Kidney (tissue), 14 donors: ENCODE measurements around the gene LZIC. TPM values are rescaled to one million over a fixed set of nuclear protein-coding genes. Genes with fewer than 3 reads are reported as not detected.
A peak's percentile ranks its signal among the peaks of the same experiment; 100 is the strongest.

Experiments used
- DNase-seq, 5 donors: peaks; one replicate each; pipeline ENCODE4 v3.0.0-alpha.2; 2013 to 2020
- FAIRE-seq: peaks from 2 replicates; lab custom pipeline; 2012; peaks lifted over from hg19 to GRCh38; lab: Jason Lieb, UNC
- H3K27ac ChIP-seq, 2 donors: one replicate each; pipeline ENCODE4 v1.7.0; 2013; ENCODE audit warnings: low read depth in 2 of 2, low read length in 2 of 2, inconsistent platforms in 1 of 2
- H3K27me3 ChIP-seq: one replicate; pipeline ENCODE4 v1.7.1; 2013; ENCODE audit warnings: low read length, inconsistent platforms; ENCODE audit not compliant: control insufficient read depth, insufficient read depth
- H3K36me3 ChIP-seq, 3 donors: one replicate each; pipeline versions ENCODE4 v1.7.0 to v1.7.1; 2013; ENCODE audit warnings: low read length in 3 of 3, control low read depth in 1 of 3, inconsistent platforms in 1 of 3; ENCODE audit not compliant: insufficient read depth in 3 of 3, control insufficient read depth in 2 of 3
- H3K4me1 ChIP-seq, 3 donors: one replicate each; pipeline versions ENCODE4 v1.7.0 to v1.7.1; 2013; ENCODE audit warnings: low read length in 3 of 3, inconsistent platforms in 1 of 3, low read depth in 1 of 3; ENCODE audit not compliant: control insufficient read depth in 2 of 3, insufficient read depth in 2 of 3
- H3K4me3 ChIP-seq, 3 donors: one replicate each; pipeline versions ENCODE4 v1.7.0 to v1.8.1; 2013; ENCODE audit warnings: low read length in 3 of 3, control low read depth in 1 of 3, inconsistent platforms in 1 of 3
- H3K9ac ChIP-seq, 3 donors: one replicate each; pipeline versions ENCODE4 v1.7.0 to v1.7.1; 2013; ENCODE audit warnings: low read length in 3 of 3, control low read depth in 1 of 3, inconsistent platforms in 1 of 3
- H3K9me3 ChIP-seq, 3 donors: one replicate each; pipeline versions ENCODE4 v1.7.0 to v1.7.1; 2013; ENCODE audit warnings: low read length in 3 of 3, control low read depth in 1 of 3, inconsistent platforms in 1 of 3; ENCODE audit not compliant: control insufficient read depth in 2 of 3, insufficient read depth in 1 of 3
- intact Hi-C: fragments of 100-400 bp; cut with DNase I; formaldehyde crosslinking; loops from one replicate; pipeline ENCODE4 v1.11.1; 2022
- polyA plus RNA-seq: library from polyadenylated mRNA; stranded (reverse); fragments of 350-450 nt; fragmentation: Illumina TruSeq; extraction: RNeasy Lipid Tissue Mini Kit (QIAGEN cat#74804); gene quantifications from one replicate; pipeline ENCODE4 v1.2.3, GENCODE V29; 2014; ENCODE audit warnings: low read depth, low replicate concordance; ENCODE audit not compliant: insufficient read depth
- total RNA-seq: library from RNA; stranded (reverse); fragmentation: NEBNext Ultra II Directional; extraction: Animal tissue kit (Norgen Biotek cat#: 25700); gene quantifications from one replicate; pipeline ENCODE4 v1.2.1, GENCODE V29; 2021
- TF ChIP-seq, protein P1 (sequence below): IDR thresholded peaks from 3 replicates; pipeline ENCODE4 v1.5.1; 2012; ENCODE audit warnings: mild to moderate bottlenecking, moderate library complexity, borderline replicate concordance; ENCODE audit not compliant: insufficient read depth; ENCODE audit errors: extremely low read depth
- donor health status: control.
- donor health status: control.
- donor health status: control.
- donor health status: control.
- donor health status: control.
- donor health status: DM: yes; HTN: yes; CAD: no.
- donor health status: Normal renal cell carcinoma (clear cell type).

The LZIC gene
- total and polyA plus RNA-seq, 2 donors from 2014 or later = 22.3 to 27.0 TPM

DNA sequence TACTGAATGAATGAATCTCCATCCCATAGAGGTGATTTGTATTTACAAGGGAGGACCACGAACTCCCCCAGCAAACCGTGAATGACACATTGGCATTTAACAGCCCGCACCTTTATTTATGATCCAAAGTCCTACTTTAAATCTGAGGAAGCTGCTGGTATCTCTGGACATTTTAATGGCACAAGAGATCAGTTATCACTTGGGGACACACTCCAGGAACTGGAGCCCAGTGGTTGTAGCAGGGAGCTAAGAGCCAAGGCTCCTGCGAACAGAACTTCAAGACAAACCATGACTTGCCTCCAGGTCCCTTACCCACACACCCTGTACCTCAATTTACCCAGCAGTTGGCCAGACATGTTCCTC is 34.3 kb downstream of the LZIC start:
- TF ChIP-seq, protein P1, sequence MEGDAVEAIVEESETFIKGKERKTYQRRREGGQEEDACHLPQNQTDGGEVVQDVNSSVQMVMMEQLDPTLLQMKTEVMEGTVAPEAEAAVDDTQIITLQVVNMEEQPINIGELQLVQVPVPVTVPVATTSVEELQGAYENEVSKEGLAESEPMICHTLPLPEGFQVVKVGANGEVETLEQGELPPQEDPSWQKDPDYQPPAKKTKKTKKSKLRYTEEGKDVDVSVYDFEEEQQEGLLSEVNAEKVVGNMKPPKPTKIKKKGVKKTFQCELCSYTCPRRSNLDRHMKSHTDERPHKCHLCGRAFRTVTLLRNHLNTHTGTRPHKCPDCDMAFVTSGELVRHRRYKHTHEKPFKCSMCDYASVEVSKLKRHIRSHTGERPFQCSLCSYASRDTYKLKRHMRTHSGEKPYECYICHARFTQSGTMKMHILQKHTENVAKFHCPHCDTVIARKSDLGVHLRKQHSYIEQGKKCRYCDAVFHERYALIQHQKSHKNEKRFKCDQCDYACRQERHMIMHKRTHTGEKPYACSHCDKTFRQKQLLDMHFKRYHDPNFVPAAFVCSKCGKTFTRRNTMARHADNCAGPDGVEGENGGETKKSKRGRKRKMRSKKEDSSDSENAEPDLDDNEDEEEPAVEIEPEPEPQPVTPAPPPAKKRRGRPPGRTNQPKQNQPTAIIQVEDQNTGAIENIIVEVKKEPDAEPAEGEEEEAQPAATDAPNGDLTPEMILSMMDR = no peak
- intact Hi-C loops = no loop called here
- H3K27me3 ChIP-seq = no peaks in the 10 kb centered on the region
- FAIRE-seq (no peak), DNase-seq (peak in 3 of 5 donors; percentile 18 to 38 (median 37))
- H3K36me3 ChIP-seq = no peaks in the 10 kb centered on the region
- H3K9ac ChIP-seq = peak overlapping the region in 1 of 3 donors; percentile 73
- H3K4me3 ChIP-seq = peak overlapping the region; percentile 30 to 84 (median 65)
- H3K9me3 ChIP-seq = no peaks in the 10 kb centered on the region
- no peak overlapping the region for H3K27ac ChIP-seq
- H3K4me1 ChIP-seq = peaks cover 0 to 9% (median 8%) of the 10 kb centered on the region in 3 donors

DNA sequence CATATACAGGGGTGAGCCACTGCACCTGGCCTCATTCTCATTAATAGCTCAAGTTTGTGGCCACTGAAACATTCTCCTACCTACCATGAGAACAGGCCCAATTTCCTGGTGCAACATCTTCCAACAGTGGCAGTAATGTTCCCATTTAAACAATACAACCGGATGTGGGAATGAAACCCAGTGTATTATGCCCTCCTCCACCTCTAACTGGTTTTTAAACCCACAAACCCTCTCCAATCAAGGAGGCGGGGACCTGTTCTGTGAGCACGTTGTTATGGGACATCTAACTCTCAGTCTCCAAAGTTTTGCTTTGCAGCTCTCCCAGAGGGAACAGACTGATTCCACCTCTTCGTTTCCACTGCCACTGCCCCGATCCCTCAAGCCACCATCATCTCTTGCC is 35.8 kb downstream of the LZIC start:
- no peaks in the 10 kb centered on the region for H3K27me3 ChIP-seq
- TF ChIP-seq, protein P1 = no peak
- no peak overlapping the region for H3K4me3 ChIP-seq
- FAIRE-seq (no peak), DNase-seq (no peak)
- no peaks in the 10 kb centered on the region for H3K36me3 ChIP-seq
- no peak overlapping the region for H3K9ac ChIP-seq
- peaks cover 0 to 9% (median 8%) of the 10 kb centered on the region in 3 donors for H3K4me1 ChIP-seq
- H3K9me3 ChIP-seq = no peaks in the 10 kb centered on the region
- H3K27ac ChIP-seq = no peak overlapping the region
- intact Hi-C loops = no loop called here

DNA sequence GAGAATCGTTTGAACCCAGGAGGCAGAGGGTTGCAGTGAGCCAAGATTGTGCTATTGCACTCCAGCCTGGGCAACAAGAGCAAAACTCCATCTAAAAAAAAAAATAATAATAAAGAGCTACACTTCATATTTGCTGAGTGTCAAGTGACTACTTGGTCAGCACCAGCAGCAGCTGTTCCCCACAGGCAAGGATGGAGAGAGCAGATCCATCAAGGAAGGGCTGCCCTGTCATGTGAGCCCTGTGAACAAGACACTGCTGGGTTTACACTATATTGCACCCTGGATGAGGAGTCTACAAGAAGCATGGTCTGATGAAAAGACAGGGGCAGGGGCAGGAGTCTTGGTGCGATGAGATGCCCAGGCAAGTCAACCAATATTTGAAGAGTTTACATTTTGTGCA is 36.7 kb downstream of the LZIC start:
- Histone ChIP-seq H3K9ac (no peak overlapping the region), H3K4me1 (peaks cover 0 to 19% (median 13%) of the 10 kb centered on the region in 3 donors), H3K27ac (no peak overlapping the region), H3K9me3 (no peaks in the 10 kb centered on the region), H3K36me3 (no peaks in the 10 kb centered on the region), H3K27me3 (no peaks in the 10 kb centered on the region), H3K4me3 (no peak overlapping the region)
- intact Hi-C loops = no loop called here
- TF ChIP-seq, protein P1 = no peak
- FAIRE-seq (no peak), DNase-seq (peak in 1 of 5 donors; percentile 10)

DNA sequence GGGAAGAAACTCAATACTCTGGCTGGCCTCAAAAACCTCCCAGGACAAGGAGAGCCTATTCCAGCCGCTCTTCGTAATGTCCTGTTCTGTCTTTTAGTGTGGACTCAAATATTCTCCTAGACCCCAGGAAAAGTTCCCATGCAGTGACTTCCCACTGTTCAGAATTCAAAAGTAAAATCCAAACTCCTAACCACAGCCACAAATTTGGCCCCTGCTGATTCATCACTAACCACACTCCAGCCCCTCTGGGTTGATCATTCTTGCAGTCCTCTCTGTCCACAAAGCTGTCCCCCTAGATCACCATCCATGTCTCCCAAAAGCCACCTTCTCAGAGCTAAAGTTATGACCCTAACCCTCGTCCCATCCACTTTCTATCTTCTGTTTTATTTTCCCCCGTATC is 38.2 kb downstream of the LZIC start:
- H3K4me1 ChIP-seq = peaks cover 0 to 26% (median 18%) of the 10 kb centered on the region in 3 donors
- no peak for DNase-seq
- no peak overlapping the region for H3K4me3 ChIP-seq
- FAIRE-seq = no peak
- TF ChIP-seq, protein P1 = no peak
- no peak overlapping the region for H3K27ac ChIP-seq
- no peak overlapping the region for H3K9ac ChIP-seq
- no peaks in the 10 kb centered on the region for H3K36me3 ChIP-seq
- intact Hi-C loops = no loop called here
- no peaks in the 10 kb centered on the region for H3K27me3 ChIP-seq
- no peaks in the 10 kb centered on the region for H3K9me3 ChIP-seq
